GM21367 (cell line): ENCODE data around the gene UBE2V1.
"Not testable (repeated sequence)": the region's sequence is repeated elsewhere in the genome, so short reads cannot be mapped to it uniquely, and the experiment has no call there.

Experiments
- ATAC-seq: cut with Tn5 transposase; IDR thresholded peaks from one replicate; pipeline ENCODE4 v1.9.1; 2021; ENCODE audit not compliant: unreplicated experiment

UBE2V1 gene

GRCh38 chr20:50115591-50116367 lies 2.8 kb upstream of the UBE2V1 start:
- peak; percentile 66 for ATAC-seq

GRCh38 chr20:50115041-50115512 lies 2.1 kb upstream of the UBE2V1 start:
- ATAC-seq, result no peak

- ATAC-seq, result no peak
Observed at GRCh38 chr20:50113420-50114224, 672 bp upstream of the UBE2V1 start.

GRCh38 chr20:50111829-50112495 lies 988 bp downstream of the UBE2V1 start:
- ATAC-seq, result no peak

GRCh38 chr20:50111120-50111828 lies 1.7 kb downstream of the UBE2V1 start:
- ATAC-seq, result no peak

- no peak for ATAC-seq
Observed at GRCh38 chr20:50110141-50111047, 2.6 kb downstream of the UBE2V1 start.

- no peak for ATAC-seq
Observed at GRCh38 chr20:50108556-50109235, 4.3 kb downstream of the UBE2V1 start.

GRCh38 chr20:50107796-50108331 lies 5.1 kb downstream of the UBE2V1 start:
- ATAC-seq, result no peak

- no peak for ATAC-seq
Observed at GRCh38 chr20:50107086-50107660, 5.8 kb downstream of the UBE2V1 start.

- ATAC-seq, result not testable (repeated sequence)
Observed at GRCh38 chr20:50106669-50107068, 6.3 kb downstream of the UBE2V1 start.

- ATAC-seq, result not testable (repeated sequence)
Observed at GRCh38 chr20:50103464-50104107, 9.4 kb downstream of the UBE2V1 start.

GRCh38 chr20:50102551-50102950 lies 10.4 kb downstream of the UBE2V1 start:
- not testable (repeated sequence) for ATAC-seq

- ATAC-seq, result no peak
Observed at GRCh38 chr20:50101887-50102286, 11.1 kb downstream of the UBE2V1 start.

GRCh38 chr20:50101281-50101680 lies 11.7 kb downstream of the UBE2V1 start:
- ATAC-seq, result no peak

- ATAC-seq, result no peak
Observed at GRCh38 chr20:50100552-50100951, 12.4 kb downstream of the UBE2V1 start.

- ATAC-seq, result no peak
Observed at GRCh38 chr20:50099565-50099991, 13.4 kb downstream of the UBE2V1 start.

GRCh38 chr20:50099113-50099512 lies 13.8 kb downstream of the UBE2V1 start:
- ATAC-seq, result no peak

GRCh38 chr20:50098259-50098658 lies 14.7 kb downstream of the UBE2V1 start:
- no peak for ATAC-seq
